Endothelial cell of umbilical vein (primary cell): ENCODE measurements around the gene KCNK2. TPM values are rescaled to one million over a fixed set of nuclear protein-coding genes. Genes with fewer than 3 reads are reported as not detected.

Experiments used
- BruUV-seq: library from RNA; stranded (reverse); fragments of 400-500 nt; replicated peaks from 2 replicates; lab custom pipeline; 2021; lab: Mats Ljungman, UMichigan
- CTCF ChIA-PET: fragments of 300-600, 350-600 bp; sonication (Branson Sonifier 250); formaldehyde crosslinking; loops from one replicate; lab custom pipeline; 2021; ENCODE audit warnings: antibody characterized with exemption, inconsistent platforms; lab: Charles Lee
- POLR2A ChIA-PET: fragments of 300-600, 350-600 bp; sonication (Branson Sonifier 250); formaldehyde crosslinking; loops from one replicate; lab custom pipeline; 2021; ENCODE audit warnings: antibody characterized with exemption, inconsistent platforms; lab: Charles Lee
- DNase-seq: peaks from one replicate; pipeline ENCODE4 v3.0.0-alpha.2; 2011; ENCODE audit warnings: low read depth, low spot score
- FAIRE-seq: peaks from 2 replicates; lab custom pipeline; 2011; peaks lifted over from hg19 to GRCh38; lab: Jason Lieb, UNC
- H2AFZ ChIP-seq: 2 replicates; pipeline ENCODE4 v1.6.0; 2012; ENCODE audit warnings: low read depth, low read length, control low read depth, inconsistent platforms
- H3K27ac ChIP-seq: 2 replicates; pipeline ENCODE4 v1.5.1; 2011; ENCODE audit warnings: low read depth, mild to moderate bottlenecking, control low read depth, low read length, moderate library complexity; ENCODE audit not compliant: insufficient read depth
- H3K27me3 ChIP-seq, 2 experiments: 2 replicates each; pipeline versions ENCODE4 v1.6.0 to v1.6.1; 2011; ENCODE audit warnings: low read length in 2 of 2, mixed read lengths in 1 of 2; ENCODE audit not compliant: control insufficient read depth in 2 of 2, insufficient read depth in 2 of 2
- H3K36me3 ChIP-seq, 2 experiments: 2 replicates in 1 of 2; 3 replicates in 1 of 2; pipeline ENCODE4 v1.5.1; 2011; ENCODE audit warnings: low read length in 2 of 2, mild to moderate bottlenecking in 1 of 2, moderate library complexity in 1 of 2; ENCODE audit not compliant: control insufficient read depth in 2 of 2, insufficient read depth in 2 of 2; ENCODE audit errors: extremely low read depth in 1 of 2
- H3K4me1 ChIP-seq: 3 replicates; pipeline ENCODE4 v1.5.1; 2011; ENCODE audit warnings: mild to moderate bottlenecking, low read length; ENCODE audit not compliant: control insufficient read depth, insufficient read depth; ENCODE audit errors: extremely low read depth
- H3K4me2 ChIP-seq: 2 replicates; pipeline ENCODE4 v1.6.1; 2011; ENCODE audit warnings: low read length, control low read depth, mixed read lengths; ENCODE audit not compliant: insufficient read depth
- H3K4me3 ChIP-seq, 3 experiments: fragments of 200-600 bp in 1 of 3; sonication (generic), shearing (Covaris generic) in 1 of 3; replicated peaks in 1 of 3; 2 replicates each; pipeline ENCODE4 v1.5.1; 2011 to 2016; ENCODE audit warnings: control low read depth in 3 of 3, low read length in 3 of 3, mild to moderate bottlenecking in 2 of 3, inconsistent platforms in 1 of 3, low read depth in 1 of 3, moderate library complexity in 1 of 3; ENCODE audit not compliant: insufficient read depth in 1 of 3
- H3K79me2 ChIP-seq: 2 replicates; pipeline ENCODE4 v1.6.0; 2012; ENCODE audit warnings: low read length, inconsistent platforms; ENCODE audit not compliant: control insufficient read depth, insufficient read depth
- H3K9ac ChIP-seq: replicated peaks from 2 replicates; pipeline ENCODE3; 2011; ENCODE audit warnings: low read length, control low read depth; ENCODE audit not compliant: insufficient read depth; ENCODE audit errors: extremely low read depth
- H3K9me1 ChIP-seq: replicated peaks from 3 replicates; pipeline ENCODE4 v1.6.0; 2011; ENCODE audit warnings: mild to moderate bottlenecking, low read length; ENCODE audit not compliant: control insufficient read depth, insufficient read depth; ENCODE audit errors: extremely low read depth
- H3K9me3 ChIP-seq: replicated peaks from 2 replicates; pipeline ENCODE4 v1.5.1; 2012; ENCODE audit warnings: low read length, inconsistent platforms; ENCODE audit not compliant: control insufficient read depth, insufficient read depth
- H4K20me1 ChIP-seq: replicated peaks from 2 replicates; pipeline ENCODE3; 2011; ENCODE audit warnings: mild to moderate bottlenecking, low read length; ENCODE audit not compliant: control insufficient read depth, insufficient read depth; ENCODE audit errors: extremely low read depth
- EZH2 ChIP-seq: IDR thresholded peaks from 2 replicates; pipeline ENCODE4 v1.6.1; 2012; ENCODE audit warnings: borderline replicate concordance, low read depth, mild to moderate bottlenecking, moderate library complexity, low read length, inconsistent platforms; ENCODE audit not compliant: severe bottlenecking
- FOS ChIP-seq: IDR thresholded peaks from 2 replicates; pipeline ENCODE4 v1.6.1; 2011; ENCODE audit warnings: mild to moderate bottlenecking, low read length, moderate library complexity, borderline replicate concordance; ENCODE audit not compliant: insufficient read depth
- GATA2 ChIP-seq: IDR thresholded peaks from 2 replicates; pipeline ENCODE4 v1.7.0; 2011; ENCODE audit warnings: low read depth, mild to moderate bottlenecking, moderate library complexity, mixed read lengths, low read length; ENCODE audit not compliant: insufficient read length, insufficient read depth
- JUN ChIP-seq: IDR thresholded peaks from 2 replicates; pipeline ENCODE4 v1.6.1; 2011; ENCODE audit warnings: borderline replicate concordance, low read depth; ENCODE audit not compliant: insufficient read length, insufficient read depth
- MAX ChIP-seq: IDR thresholded peaks from 2 replicates; pipeline ENCODE4 v1.6.1; 2011; ENCODE audit not compliant: insufficient read depth, insufficient read length
- MYC ChIP-seq: IDR thresholded peaks from one replicate; pipeline ENCODE4 v1.6.1; 2011; ENCODE audit warnings: mild to moderate bottlenecking, low read depth, low read length
- POLR2A ChIP-seq: IDR thresholded peaks from 2 replicates; pipeline ENCODE4 v1.6.1; 2012; ENCODE audit warnings: low read depth, mild to moderate bottlenecking, control low read depth, low read length
- POLR2AphosphoS5 ChIP-seq: IDR thresholded peaks from 2 replicates; pipeline ENCODE4 v1.6.1; 2012; ENCODE audit warnings: low read depth, mild to moderate bottlenecking, control low read depth, low read length, moderate library complexity; ENCODE audit not compliant: insufficient read depth
- dilution Hi-C: fragments of 300-500 bp; cut with MboI; formaldehyde crosslinking; loops from one replicate; pipeline ENCODE4 v1.15.0; 2019; ENCODE audit warnings: low sequenced_read_pairs; ENCODE audit not compliant: extremely low pct_ligation_motif_present
- intact Hi-C: fragments of 100-400 bp; cut with micrococcal nuclease; formaldehyde crosslinking; loops from one replicate; pipeline ENCODE4 v1.10.0; 2022
- polyA plus RNA-seq, 4 experiments: library from polyadenylated mRNA; depleted of rRNA in 3 of 4; stranded (reverse) in 3 of 4; unstranded in 1 of 4; fragments of >200 nt; gene quantifications; 2 replicates each; pipeline versions ENCODE4 v1.2.1 to v1.2.3, GENCODE V29; 2011 to 2012; ENCODE audit warnings: missing spikeins in 1 of 4
- total RNA-seq: library from RNA; stranded (reverse); gene quantifications from 2 replicates; pipeline ENCODE4 v1.2.3, GENCODE V29; 2021
- TF ChIP-seq, protein P1 (sequence below), 2 donors: IDR thresholded peaks; 1 replicate in 1 of 2; 2 replicates in 1 of 2; pipeline ENCODE4 v1.5.1; 2011; ENCODE audit warnings: low read length in 2 of 2, mild to moderate bottlenecking in 2 of 2, moderate library complexity in 2 of 2, control low read depth in 1 of 2, inconsistent platforms in 1 of 2, low read depth in 1 of 2; ENCODE audit not compliant: insufficient read depth in 1 of 2; ENCODE audit errors: extremely low read depth in 1 of 2

The KCNK2 gene
- total and polyA plus RNA-seq, 2 donors (not counting 3 experiments of a cell fraction or from before 2014, with no cell fraction given) = 0.08 to 0.46 TPM

- POLR2A ChIA-PET = no interaction called here
- no peaks in the 10 kb centered on the region for H3K27me3 ChIP-seq
- H2AFZ ChIP-seq = no peak overlapping the region
- dilution Hi-C loops = no loop called here
- H3K79me2 ChIP-seq = no peaks in the 10 kb centered on the region
- no peaks in the 10 kb centered on the region for H3K4me1 ChIP-seq
- CTCF ChIA-PET = interaction anchor here (0.9 to 1.4 kb wide), 4 partner anchors 8 to 503 kb away, joined by 3 read pairs; no protein-coding TSS in a partner anchor
- BruUV-seq = no TSS peak
- no peak overlapping the region for H3K4me2 ChIP-seq
- H3K27ac ChIP-seq = no peak overlapping the region
- FAIRE-seq (no peak), DNase-seq (no peak)
- no peak overlapping the region for H3K9ac ChIP-seq
- TF ChIP-seq FOS (no peak), POLR2A (no peak), GATA2 (no peak), MAX (no peak), JUN (no peak), MYC (no peak), EZH2 (no peak), POLR2AphosphoS5 (no peak)
- TF ChIP-seq, protein P1, sequence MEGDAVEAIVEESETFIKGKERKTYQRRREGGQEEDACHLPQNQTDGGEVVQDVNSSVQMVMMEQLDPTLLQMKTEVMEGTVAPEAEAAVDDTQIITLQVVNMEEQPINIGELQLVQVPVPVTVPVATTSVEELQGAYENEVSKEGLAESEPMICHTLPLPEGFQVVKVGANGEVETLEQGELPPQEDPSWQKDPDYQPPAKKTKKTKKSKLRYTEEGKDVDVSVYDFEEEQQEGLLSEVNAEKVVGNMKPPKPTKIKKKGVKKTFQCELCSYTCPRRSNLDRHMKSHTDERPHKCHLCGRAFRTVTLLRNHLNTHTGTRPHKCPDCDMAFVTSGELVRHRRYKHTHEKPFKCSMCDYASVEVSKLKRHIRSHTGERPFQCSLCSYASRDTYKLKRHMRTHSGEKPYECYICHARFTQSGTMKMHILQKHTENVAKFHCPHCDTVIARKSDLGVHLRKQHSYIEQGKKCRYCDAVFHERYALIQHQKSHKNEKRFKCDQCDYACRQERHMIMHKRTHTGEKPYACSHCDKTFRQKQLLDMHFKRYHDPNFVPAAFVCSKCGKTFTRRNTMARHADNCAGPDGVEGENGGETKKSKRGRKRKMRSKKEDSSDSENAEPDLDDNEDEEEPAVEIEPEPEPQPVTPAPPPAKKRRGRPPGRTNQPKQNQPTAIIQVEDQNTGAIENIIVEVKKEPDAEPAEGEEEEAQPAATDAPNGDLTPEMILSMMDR (IDR thresholded peaks at IDR 0.05; ENCODE audit: extremely low read depth in 1 of 2, insufficient read depth in 1 of 2, low read depth in 1 of 2, low read length in 2 of 2) = no peak
- no peak overlapping the region for H3K4me3 ChIP-seq
- no peaks in the 10 kb centered on the region for H4K20me1 ChIP-seq
- H3K36me3 ChIP-seq = no peaks in the 10 kb centered on the region
- no peaks in the 10 kb centered on the region for H3K9me3 ChIP-seq
- H3K9me1 ChIP-seq = no peaks in the 10 kb centered on the region
- intact Hi-C loops = no loop called here
Observed at GRCh38 chr1:215200121-215200520, 117.6 kb downstream of the KCNK2 start.
